GM18951 (cell line): ENCODE data around the gene SAP130.
"Not testable (repeated sequence)": the region's sequence is repeated elsewhere in the genome, so short reads cannot be mapped to it uniquely, and the experiment has no call there.

Experiments used
- POLR2A ChIP-seq: IDR thresholded peaks from 4 replicates; pipeline ENCODE4 v1.6.1; 2011; ENCODE audit warnings: mild to moderate bottlenecking; ENCODE audit not compliant: insufficient read length, insufficient read depth; ENCODE audit errors: extremely low read depth
- in situ Hi-C: fragments of 300-500 bp; cut with MboI; formaldehyde crosslinking; loops from one replicate; pipeline ENCODE4 v1.12.0; 2022; ENCODE audit warnings: low sequenced_read_pairs, mixed read lengths, inconsistent platforms; ENCODE audit not compliant: unreplicated experiment

SAP130 gene

DNA sequence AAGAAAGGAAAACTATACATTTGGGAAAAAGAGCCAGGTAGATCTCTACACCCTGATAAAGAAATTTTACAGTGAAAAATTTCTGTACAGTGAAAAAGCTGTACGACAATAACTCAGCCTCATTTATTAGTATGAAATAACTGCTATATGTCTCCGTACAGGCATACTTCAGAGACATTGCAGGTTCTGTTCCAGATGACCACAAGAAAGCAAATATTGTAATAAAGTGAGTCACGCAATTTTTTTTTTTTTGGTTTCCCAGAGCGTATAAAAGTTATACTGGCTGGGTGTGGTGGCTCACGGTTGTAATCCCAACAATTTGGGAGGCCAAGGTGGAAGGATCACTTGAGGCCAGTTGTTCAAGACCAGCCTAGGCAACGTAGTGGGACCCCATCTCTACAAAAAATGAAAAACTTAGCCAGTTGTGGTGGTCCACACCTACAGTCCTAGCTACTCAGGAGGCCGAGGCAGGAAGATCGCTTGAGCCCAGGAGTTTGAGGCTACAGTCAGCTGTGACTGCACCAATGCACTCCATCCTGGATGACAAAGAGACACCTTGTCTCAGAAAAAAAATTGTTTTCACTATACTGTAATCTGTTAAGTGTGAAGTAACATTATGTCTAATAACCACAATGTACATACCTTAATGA is 113.9 kb downstream of the SAP130 start:
- in situ Hi-C loops = no loop called here
- TF ChIP-seq POLR2A = no peak

DNA sequence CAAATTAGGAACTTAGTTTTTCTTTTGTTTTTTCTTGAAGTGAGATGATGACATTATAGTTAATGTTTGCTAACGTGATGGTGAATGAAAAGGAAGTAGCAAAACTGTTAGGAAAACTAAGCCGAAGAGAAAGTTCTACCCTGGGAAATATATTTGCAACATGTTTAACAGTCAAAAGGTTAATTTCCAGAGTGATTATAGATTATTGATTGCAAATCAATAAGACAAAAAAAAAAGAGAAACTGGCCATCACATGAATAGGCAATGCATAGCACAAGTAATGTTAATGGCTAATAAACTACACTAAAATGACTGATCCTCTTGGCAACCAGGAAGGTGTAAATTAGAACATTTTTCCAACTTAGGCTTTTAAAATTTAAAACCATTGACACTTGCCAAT is 116.1 kb downstream of the SAP130 start:
- in situ Hi-C loops = no loop called here
- no peak for TF ChIP-seq POLR2A

DNA sequence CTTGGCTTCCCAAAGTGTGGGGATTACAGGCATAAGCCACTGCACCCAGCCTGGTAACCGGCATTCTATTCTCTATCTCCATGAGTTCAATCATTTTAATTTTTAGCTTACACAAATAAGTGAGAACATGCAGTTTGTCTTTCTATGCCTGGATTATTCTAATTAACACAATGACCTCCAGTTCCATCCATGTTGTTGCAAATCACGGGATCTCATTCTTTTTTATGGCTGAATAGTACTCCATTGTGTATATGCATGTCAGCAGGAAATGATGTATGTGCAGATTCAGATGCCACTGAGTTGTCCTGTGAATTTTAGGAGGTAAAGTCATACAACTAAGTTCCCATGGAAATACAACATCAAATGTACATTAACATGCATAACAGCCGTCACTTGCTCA is 117.4 kb downstream of the SAP130 start:
- TF ChIP-seq POLR2A = no peak
- in situ Hi-C loops = no loop called here

- no peak for TF ChIP-seq POLR2A
- in situ Hi-C loops = no loop called here
These were observed 118.8 kb downstream of the SAP130 start for GRCh38 chr2:127909019-127909418.

- in situ Hi-C loops = not testable (repeated sequence)
These were observed 120.0 kb downstream of the SAP130 start for GRCh38 chr2:127907733-127908400.

DNA sequence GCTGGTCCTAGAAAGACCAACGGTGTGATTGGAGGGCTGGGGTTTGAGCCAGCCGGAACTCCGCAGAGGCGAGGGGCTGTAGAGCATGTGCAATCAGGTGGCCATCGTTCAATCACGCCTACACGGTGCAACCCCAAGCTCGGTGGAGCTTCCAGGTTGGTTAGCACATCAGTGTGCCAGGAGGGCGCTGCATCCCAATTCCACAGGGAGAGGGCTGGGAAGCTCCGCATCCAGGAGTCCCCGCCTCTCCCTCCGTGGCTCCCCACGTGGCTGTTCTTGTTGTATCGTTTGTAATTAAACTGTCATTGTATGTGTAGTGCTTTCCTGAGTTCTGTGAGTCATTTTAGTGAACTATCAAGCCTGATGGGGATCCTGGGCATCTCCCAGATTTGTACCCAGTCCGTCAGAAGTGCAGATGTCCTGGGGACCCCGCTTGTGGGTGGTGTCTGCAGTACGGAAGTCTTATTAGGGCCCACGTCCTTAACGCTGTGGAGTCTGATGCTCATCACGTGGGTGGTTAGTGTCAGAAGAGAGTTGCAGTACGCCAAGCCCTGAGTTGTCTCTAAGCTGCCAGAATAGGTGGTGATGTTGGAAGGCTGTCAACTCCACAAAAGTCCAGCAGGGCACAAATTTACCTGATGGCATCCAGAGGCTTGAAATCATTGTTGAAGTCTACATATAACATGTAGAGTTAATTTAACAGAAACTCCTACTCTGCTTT is 121.5 kb downstream of the SAP130 start:
- in situ Hi-C loops = no loop called here

DNA sequence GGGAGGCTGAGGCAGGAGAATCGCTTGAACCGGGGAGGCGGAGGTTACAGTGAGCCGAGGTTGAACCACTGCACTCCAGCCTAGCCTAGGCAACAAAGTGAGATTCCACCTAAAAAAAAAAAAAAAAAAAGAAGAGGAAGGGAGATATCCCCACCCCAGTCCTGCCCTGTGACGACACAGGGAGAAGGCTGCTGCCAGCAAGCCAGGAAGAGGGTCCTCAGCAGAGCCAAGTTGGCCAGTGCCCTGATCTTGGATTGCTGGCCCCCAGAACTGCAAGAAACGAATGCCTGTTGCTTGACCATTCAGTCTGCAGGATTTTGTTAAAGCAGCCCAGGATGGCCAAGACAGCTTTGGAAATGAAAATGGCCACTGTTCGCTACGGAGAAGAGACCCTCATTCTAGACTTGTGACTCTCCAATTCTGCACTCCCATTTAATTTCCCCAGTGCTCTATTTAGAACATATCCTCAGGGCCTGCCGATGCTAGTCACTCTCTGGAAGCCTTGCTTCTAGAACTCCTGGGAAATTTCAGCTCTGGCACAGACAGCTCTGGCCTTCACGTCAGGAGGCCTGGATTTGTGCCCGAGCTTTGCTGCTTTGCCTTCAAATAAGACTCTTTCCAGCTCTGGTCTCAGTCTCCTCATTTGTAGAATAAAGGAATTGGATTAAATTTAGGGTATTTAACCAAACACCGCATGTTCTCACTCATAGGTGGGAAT is 126.4 kb downstream of the SAP130 start:
- TF ChIP-seq POLR2A = no peak
- in situ Hi-C loops = no loop called here

More for the DNA sequence above, 121.5 kb downstream of the SAP130 start:
- no peak for TF ChIP-seq POLR2A

DNA sequence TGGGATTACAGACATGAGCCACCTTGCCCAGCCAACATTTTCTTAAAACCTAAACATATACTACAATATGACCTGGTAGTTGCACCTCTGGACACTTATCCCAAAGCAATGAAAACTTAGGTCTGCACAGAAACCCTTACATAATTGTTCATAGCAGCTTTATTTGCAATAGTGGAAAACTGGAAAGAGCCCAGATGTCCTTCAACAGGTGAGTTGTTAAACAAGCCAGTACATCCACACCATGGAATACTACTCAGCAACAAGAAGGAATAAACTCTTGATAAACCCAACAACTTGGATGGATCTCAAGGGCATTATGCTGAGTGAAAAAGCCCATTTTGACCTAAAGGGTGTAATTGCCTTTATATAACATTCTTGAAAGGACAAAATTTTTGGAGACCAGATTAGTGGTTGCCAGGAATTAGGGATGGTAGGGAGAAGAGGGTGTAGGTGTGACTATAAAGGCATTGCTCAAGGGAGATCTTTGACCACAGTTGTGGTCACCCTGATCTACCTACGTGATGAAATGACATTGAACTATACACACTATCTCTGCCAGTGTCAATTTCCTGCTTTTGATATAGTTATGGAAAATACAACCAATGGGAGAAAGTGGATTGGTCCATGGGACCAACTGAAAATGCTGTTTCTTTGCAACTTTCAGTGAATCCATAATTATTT is 130.2 kb downstream of the SAP130 start:
- in situ Hi-C loops = no loop called here
- TF ChIP-seq POLR2A = no peak

- no peak for TF ChIP-seq POLR2A
- in situ Hi-C loops = no loop called here
These were observed 134.4 kb downstream of the SAP130 start for GRCh38 chr2:127893494-127893893.

- in situ Hi-C loops = no loop called here
- TF ChIP-seq POLR2A = no peak
These were observed 134.8 kb downstream of the SAP130 start for GRCh38 chr2:127893033-127893432.

- in situ Hi-C loops = no loop called here
- TF ChIP-seq POLR2A = no peak
These were observed 136.0 kb downstream of the SAP130 start for GRCh38 chr2:127891811-127892210.
